ENCODE data around the gene SERPINF2.
"Not testable (repeated sequence)": the region's sequence is repeated elsewhere in the genome, so short reads cannot be mapped to it uniquely, and the experiment has no call there.

The SERPINF2 gene

GRCh38 chr17:1764705-1765104, 22.0 kb downstream of the SERPINF2 start:
- not testable (repeated sequence) for DNase-seq

DNA sequence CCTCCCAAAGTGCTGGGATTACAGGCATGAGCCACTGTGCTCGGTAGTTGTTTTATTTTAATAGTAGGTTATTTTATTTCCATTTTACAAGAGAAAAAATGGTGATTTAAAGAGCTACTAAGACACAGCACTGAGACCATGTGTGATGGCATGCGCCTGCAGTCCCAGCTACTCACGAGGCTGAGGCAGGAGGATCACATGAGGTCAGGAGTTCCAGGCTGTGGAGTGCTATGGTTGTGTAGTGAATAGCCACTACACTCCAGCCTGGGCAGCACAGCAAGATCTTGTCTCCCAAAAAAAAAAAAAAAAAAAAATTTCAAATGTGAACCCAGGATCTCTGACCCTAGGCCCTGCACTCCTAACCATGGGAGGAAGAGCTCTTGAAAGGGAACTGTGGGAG, 22.9 kb downstream of the SERPINF2 start:
- DNase-seq: no peak

DNA sequence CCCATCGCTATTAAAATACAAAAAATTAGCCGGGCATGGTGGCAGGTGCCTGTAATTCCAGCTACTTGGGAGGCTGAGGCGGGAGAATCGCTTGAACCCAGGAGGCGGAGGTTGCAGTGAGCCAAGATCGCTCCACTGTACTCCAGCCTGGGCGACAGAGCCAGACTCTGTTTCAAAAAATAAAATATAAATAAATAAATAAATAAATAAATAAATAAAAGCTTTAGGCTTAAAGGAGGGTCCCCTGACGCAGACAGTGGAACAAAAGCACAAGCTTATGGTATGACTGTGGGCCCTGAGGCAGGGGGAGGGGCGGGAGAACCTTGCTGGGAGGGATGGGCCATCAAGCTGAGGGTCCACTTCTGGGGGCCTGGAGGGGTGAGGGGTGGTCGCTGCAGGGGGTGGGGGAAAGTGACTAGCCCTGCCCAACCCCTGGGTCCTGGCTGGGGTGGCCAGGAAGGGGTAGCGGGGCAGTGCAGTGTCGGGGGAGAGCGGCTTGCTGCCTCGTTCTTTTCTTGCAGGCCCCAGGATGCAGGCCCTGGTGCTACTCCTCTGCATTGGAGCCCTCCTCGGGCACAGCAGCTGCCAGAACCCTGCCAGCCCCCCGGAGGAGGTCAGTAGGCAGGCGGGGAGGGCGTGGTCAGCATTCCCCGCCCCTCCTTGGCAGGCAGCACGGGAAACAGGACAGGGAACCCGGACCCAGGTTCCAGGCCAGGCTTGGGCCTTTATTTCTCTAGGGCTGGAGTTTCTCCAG, 23.9 kb downstream of the SERPINF2 start:
- no peak for DNase-seq

GRCh38 chr17:1767358-1767757, 24.7 kb downstream of the SERPINF2 start:
- DNase-seq: no peak

DNA sequence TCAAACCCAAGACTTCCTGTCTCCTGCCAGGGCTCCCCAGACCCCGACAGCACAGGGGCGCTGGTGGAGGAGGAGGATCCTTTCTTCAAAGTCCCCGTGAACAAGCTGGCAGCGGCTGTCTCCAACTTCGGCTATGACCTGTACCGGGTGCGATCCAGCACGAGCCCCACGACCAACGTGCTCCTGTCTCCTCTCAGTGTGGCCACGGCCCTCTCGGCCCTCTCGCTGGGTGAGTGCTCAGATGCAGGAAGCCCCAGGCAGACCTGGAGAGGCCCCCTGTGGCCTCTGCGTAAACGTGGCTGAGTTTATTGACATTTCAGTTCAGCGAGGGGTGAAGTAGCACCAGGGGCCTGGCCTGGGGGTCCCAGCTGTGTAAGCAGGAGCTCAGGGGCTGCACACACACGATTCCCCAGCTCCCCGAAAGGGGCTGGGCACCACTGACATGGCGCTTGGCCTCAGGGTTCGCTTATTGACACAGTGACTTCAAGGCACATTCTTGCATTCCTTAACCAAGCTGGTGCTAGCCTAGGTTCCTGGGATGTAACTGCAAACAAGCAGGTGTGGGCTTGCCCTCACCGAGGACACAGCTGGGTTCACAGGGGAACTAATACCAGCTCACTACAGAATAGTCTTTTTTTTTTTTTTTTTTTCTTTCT, 27.3 kb downstream of the SERPINF2 start:
- no peak for DNase-seq

- not testable (repeated sequence) for DNase-seq
These were observed 30.5 kb downstream of the SERPINF2 start for GRCh38 chr17:1773000-1773695.

DNA sequence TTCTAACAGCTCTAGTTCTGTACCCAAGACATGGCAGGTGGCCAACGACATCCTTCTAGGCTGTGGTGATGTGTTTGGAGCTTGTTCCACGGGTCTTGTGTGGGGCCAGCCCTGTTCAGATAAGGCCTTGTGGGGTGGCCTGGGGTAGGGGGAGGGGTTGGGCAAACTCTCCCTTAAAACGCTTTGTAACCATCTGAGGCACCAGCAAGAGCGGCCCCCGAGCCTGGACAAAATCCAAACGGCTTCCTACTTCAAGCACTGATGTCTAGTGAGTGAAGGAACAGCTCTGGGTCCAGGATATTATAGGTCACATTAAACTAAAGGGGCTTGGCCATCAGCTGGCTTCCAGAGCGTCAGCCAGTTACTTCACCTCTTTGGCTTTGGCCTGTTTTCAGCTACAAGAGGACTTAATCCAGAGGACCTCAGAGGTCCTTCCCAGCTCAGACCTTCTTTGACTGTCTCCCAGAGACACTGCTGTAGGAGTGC, 31.1 kb downstream of the SERPINF2 start:
- DNase-seq: no peak

DNA sequence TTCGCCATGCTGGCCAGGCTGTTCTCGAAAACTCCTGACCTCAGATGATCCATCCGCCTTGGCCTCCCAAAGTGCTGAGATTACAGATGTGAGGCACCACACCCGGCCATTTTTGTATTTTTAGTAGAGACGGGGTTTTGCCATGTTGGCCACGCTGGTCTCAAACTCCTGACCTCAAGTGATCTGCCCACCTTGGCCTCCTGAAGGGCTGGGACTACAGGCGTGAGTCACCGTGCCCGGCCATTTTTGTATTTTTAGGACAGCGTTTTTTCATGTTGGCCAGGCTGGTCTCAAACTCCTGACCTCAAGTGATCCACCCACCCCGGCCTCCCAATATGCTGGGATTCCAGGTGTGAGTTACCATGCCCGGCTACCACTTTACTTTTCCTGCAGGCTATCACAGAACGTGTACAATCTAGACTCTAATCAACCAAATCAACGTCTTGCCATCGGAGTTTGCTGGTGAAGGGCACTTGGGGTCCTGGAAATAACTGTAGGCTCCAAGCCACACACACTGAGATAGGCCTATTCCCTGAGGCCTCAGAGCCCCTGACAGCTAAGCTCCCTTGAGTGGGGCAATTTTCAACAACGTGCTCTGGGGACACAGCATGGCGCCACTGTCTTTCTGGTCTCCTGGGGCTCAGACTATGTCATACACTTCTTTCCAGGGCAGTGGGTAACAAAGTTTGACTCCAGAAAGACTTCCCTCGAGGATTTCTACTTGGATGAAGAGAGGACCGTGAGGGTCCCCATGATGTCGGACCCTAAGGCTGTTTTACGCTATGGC, 31.9 kb downstream of the SERPINF2 start:
- DNase-seq: no peak

- no peak for DNase-seq
These were observed 33.7 kb downstream of the SERPINF2 start for GRCh38 chr17:1776328-1776727.

- no peak for DNase-seq
These were observed 34.2 kb downstream of the SERPINF2 start for GRCh38 chr17:1776857-1777256.

- no peak for DNase-seq
These were observed 37.0 kb downstream of the SERPINF2 start for GRCh38 chr17:1779571-1780131.

DNA sequence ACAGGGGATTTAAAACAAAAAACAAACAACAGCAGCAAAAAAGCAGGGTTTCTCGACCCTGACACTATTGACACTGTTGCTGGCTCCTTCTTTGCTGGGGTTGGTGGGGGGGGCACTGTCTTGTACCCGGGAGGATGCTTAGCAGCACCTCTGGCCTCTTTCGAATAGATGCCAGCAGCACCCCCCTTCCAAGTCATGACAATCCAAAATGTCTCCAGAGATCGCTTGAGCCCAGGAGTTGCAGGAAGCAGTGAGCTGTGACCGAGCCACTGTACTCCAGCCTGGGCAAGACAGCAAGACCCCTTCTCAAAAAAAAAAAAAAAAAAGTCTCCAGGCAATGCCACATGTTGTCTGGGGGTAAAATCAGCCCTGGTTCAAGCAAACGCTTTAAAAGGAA, 39.5 kb downstream of the SERPINF2 start:
- no peak for DNase-seq

DNA sequence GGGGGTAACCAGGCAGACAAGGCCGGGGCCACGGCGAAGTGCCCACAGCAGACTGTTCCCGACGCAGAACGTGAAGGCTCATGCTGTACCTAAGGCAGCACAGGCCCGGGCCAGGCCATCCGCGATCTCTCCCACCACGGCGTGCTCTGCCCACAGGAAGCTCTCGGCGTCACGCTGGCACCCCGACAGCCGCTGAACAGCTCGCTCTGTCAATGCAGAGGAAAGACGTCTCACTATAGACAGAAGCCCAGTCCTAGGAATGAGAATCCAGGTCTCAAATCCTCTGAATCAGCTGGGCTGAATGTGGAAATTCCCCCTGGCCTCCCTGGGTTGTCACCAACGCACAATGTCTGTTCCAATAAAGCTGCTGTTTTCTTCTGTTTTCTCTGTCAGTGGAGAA, 40.6 kb downstream of the SERPINF2 start:
- DNase-seq: no peak

- no peak for DNase-seq
These were observed 41.4 kb downstream of the SERPINF2 start for GRCh38 chr17:1783834-1784611.

- DNase-seq: no peak
These were observed 43.3 kb downstream of the SERPINF2 start for GRCh38 chr17:1785930-1786329.

DNA sequence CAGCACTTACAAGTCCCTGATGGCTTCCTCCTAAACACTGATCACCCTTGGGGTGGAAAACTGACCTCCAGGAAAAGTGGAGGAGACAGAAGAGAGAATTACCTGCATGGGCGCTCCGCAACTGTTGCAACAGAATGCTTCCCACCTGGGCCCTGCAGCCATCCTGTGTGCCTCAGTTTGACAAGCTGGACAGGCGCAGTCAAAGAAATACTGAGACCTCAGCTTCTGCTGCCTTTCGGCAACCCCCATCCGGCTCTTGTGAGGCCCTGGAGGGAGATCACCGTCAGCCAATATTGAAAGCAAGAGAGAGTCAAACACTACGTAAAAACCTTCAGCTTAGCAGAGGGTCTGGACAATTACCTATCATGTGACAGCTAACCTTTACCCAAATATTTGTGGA, 44.0 kb downstream of the SERPINF2 start:
- DNase-seq: no peak

GRCh38 chr17:1787301-1787902, 44.7 kb downstream of the SERPINF2 start:
- no peak for DNase-seq

DNA sequence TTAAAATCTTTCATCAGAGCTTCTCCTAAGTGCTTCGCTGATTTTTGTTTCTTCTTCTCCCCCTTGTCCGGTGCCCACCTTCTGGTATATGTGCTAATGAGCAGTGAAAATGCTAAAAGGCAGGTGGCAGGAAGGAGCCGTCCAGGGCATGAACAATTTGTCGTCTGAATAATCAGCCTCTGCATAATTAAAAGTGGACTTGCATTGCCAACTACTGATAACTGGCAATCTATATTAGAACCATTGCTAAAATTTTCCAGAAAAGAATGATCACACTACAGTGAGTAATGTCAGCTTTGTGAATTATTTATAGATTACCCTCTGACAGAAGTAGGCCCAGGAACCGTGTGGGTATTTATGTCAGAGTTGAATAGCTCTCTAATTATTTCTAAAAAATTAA, 47.3 kb downstream of the SERPINF2 start:
- no peak for DNase-seq

DNA sequence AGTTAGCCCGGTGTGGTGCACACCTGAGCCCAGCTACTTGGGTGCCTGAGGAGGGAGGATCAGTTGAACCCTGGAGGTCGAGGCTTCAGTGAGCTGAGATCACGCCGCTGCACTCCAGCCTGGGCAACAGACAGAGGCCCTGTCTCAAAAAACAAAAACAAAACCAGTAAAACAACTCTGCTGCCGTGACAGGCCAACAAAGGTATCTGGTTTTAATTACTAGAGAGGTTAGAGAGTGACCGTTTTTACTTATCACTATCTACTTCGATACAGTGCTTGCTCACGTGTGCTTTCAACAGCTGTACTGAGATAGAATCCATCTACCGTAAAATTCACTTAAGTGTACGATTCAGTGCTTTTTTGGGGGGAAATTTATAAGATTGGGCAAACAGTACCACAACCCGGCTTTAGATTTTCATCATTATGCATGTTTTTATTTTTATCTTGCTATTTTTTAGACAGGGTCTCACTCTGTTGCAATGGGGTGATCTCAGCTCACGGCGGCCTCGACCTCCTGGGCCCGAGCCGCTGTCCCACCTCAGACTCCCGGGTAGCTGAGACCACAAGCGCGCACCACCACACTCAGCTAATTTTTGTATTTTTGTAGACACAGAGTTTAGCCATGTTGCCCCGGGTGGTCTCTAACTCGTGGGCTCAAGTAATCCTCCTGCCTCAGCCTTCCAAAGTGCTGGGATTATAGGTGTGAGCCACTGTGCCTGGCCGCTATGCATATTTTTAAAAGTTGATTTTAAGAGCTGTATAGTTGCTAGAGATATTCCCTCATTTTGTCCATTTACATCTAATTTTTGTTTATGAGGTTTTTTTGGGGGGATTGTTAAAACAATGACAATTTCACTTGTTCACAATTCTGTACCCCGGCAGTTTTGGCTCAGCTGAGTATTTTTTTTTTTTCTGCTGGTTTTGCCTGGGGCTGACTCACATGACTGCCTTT, 50.1 kb downstream of the SERPINF2 start:
- DNase-seq: no peak

DNA sequence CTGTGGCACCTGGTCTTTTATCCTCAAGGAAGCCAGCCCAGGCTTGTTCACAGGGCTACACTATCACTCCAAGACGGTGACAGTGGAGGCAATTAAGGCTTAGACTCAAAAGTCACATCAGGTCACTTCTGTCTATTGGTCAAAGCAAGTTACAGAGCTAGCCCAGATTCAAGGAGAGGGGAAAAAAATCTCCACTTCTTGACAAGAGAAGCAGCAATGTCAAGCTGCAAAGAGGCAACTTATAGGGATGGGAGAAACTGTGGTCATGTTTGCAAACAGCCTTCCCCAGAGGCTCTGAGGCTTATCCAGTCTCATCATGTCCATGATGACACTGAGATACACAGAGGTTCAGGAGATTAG, 50.8 kb downstream of the SERPINF2 start:
- no peak for DNase-seq

Data from NCI-H1417 treated with DMSO at 0.1 percent for 48 hours (cell line).